ENCODE results near the gene COL7A1. TPM values are rescaled to one million over a fixed set of nuclear protein-coding genes. Genes with fewer than 3 reads are reported as not detected.
A peak's percentile ranks its signal among the peaks of the same experiment; 100 is the strongest.

COL7A1 gene
- total and polyA plus RNA-seq, 2 of the 8 experiments (the other 6 are each of a cell fraction or from before 2014, with no cell fraction given), result 10.7 to 13.9 TPM

- no peak; the same call in 1 of the 2 replicates for TF ChIP-seq SP1 (IDR thresholded peaks at IDR 0.05; ENCODE audit: low read depth, low read length)
- TF ChIP-seq MAFK (IDR thresholded peaks at IDR 0.05; ENCODE audit: low read depth, low read length), result no peak
- no peak for TF ChIP-seq NANOG (IDR thresholded peaks at IDR 0.05; ENCODE audit: insufficient read depth, low read depth, low read length, poor library complexity, severe bottlenecking)
- TF ChIP-seq USF2 (IDR thresholded peaks at IDR 0.05; ENCODE audit: low read length), result no peak
- TF ChIP-seq TAF1 (IDR thresholded peaks at IDR 0.05; ENCODE audit: low read depth, low read length), result peak; percentile 66
- TF ChIP-seq E2F6 (IDR thresholded peaks at IDR 0.05), result 0 out of 2 replicates have a peak, but pooled peaks have one; percentile 4
- TF ChIP-seq, protein P1, sequence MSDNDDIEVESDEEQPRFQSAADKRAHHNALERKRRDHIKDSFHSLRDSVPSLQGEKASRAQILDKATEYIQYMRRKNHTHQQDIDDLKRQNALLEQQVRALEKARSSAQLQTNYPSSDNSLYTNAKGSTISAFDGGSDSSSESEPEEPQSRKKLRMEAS (IDR thresholded peaks at IDR 0.05), result no peak
- no peak for TF ChIP-seq SAP30 (IDR thresholded peaks at IDR 0.05; ENCODE audit: insufficient read depth, insufficient replicate concordance, low read length)
- peak; percentile 95 for TF ChIP-seq NRF1 (IDR thresholded peaks at IDR 0.05; ENCODE audit: low read depth, low read length)
- no peak for TF ChIP-seq SIX5 (IDR thresholded peaks at IDR 0.05; ENCODE audit: low read depth, low read length)
- peak in 1 of 3 experiments; percentile 36; a peak in 1 of 4 replicates for TF ChIP-seq CTCF (IDR thresholded peaks at IDR 0.05; ENCODE audit: control extremely low read depth in 1 of 3, insufficient read depth in 1 of 3, low read depth in 1 of 3, low read length in 3 of 3)
- TF ChIP-seq SIN3A (conservative IDR thresholded peaks at IDR 0.05 in 1 of 2, IDR thresholded peaks at IDR 0.05 in 1 of 2; ENCODE audit: low read depth in 1 of 2, low read length in 2 of 2), result peak; percentile 50 to 64; a peak in 1 of 4 replicates
- TF ChIP-seq EP300 (IDR thresholded peaks at IDR 0.05; ENCODE audit: borderline replicate concordance in 1 of 2, low read depth in 2 of 2, low read length in 2 of 2), result no peak
- peak in 1 of 2 experiments; percentile 82; a peak in 2 of 3 replicates for TF ChIP-seq POLR2A (IDR thresholded peaks at IDR 0.05; ENCODE audit: control extremely low read depth in 1 of 2, low read depth in 2 of 2, low read length in 2 of 2)
- peak; percentile 61; the same call in 1 of the 2 replicates for TF ChIP-seq TBP (IDR thresholded peaks at IDR 0.05; ENCODE audit: low read depth, low read length)
- no peak for TF ChIP-seq SP2 (IDR thresholded peaks at IDR 0.05; ENCODE audit: low read length)
- 0 out of 2 replicates have a peak, but pooled peaks have one; percentile 10 for TF ChIP-seq RBBP5 (IDR thresholded peaks at IDR 0.05; ENCODE audit: borderline replicate concordance, low read depth, low read length)
- peak; percentile 86 for TF ChIP-seq BACH1 (IDR thresholded peaks at IDR 0.05; ENCODE audit: low read length)
Measured at GRCh38 chr3:48556796-48557626, 38.1 kb downstream of the COL7A1 start, which contains the start of gene PFKFB4 (continued).

Data from H1 (cell line).